Activated CD8-positive, alpha-beta T cell treated with anti-CD3 and anti-CD28 coated beads for 36 hours (primary cell): Measurements from ENCODE around the gene GGA3. TPM values are rescaled to one million over a fixed set of nuclear protein-coding genes. Genes with fewer than 3 reads are reported as not detected.
A peak's percentile ranks its signal among the peaks of the same experiment; 100 is the strongest.

Experiments
- ATAC-seq: fragments of 200-7000 bp; cut with Tn5 transposase; one replicate; pipeline ENCODE4 v1.10.0; 2021; ENCODE audit warnings: mild to moderate bottlenecking, moderate library complexity
- CTCF ChIA-PET: fragments of 350-600 bp; sonication (Branson Sonifier 250); formaldehyde crosslinking; loops from one replicate; lab custom pipeline; 2021; ENCODE audit warnings: antibody characterized with exemption; lab: Charles Lee
- POLR2A ChIA-PET: fragments of 350-600 bp; sonication (Branson Sonifier 250); formaldehyde crosslinking; loops from one replicate; lab custom pipeline; 2021; ENCODE audit warnings: antibody characterized with exemption; lab: Charles Lee
- DNase-seq: peaks from one replicate; pipeline ENCODE4 v3.0.0-alpha.2; 2020
- H3K27ac Mint-ChIP-seq: one replicate; pipeline ENCODE4 v1.8.0; 2021; ENCODE audit warnings: mild to moderate bottlenecking, mixed read lengths
- H3K27me3 Mint-ChIP-seq: one replicate; pipeline ENCODE4 v1.8.0; 2021; ENCODE audit warnings: mixed read lengths
- H3K36me3 Mint-ChIP-seq: one replicate; pipeline ENCODE4 v1.8.0; 2021; ENCODE audit warnings: low read depth, mixed read lengths
- H3K4me1 Mint-ChIP-seq: one replicate; pipeline ENCODE4 v1.8.0; 2021; ENCODE audit warnings: low read depth, mixed read lengths
- H3K4me3 Mint-ChIP-seq: one replicate; pipeline ENCODE4 v1.8.0; 2021; ENCODE audit warnings: mild to moderate bottlenecking, moderate library complexity, mixed read lengths
- H3K9me3 Mint-ChIP-seq: one replicate; pipeline ENCODE4 v1.8.0; 2021; ENCODE audit warnings: mixed read lengths
- CTCF ChIP-seq: fragments of 200-600 bp; IDR thresholded peaks from one replicate; pipeline ENCODE4 v1.8.0; 2022; ENCODE audit warnings: antibody characterized with exemption, mild to moderate bottlenecking
- intact Hi-C: fragments of 100-400 bp; cut with micrococcal nuclease; formaldehyde crosslinking; loops from one replicate; pipeline ENCODE4 v1.10.0; 2022
- total RNA-seq, 2 experiments: library from RNA; stranded (reverse); gene quantifications; one replicate each; pipeline ENCODE4 v1.2.3, GENCODE V29; 2021

GGA3 gene
- total RNA-seq, 2 experiments from 2014 or later: 65.5 to 65.8 TPM

GRCh38 chr17:75270218-75270965, 9.0 kb upstream of the GGA3 start:
- Mint-ChIP-seq H3K27me3 (no peaks in the 10 kb centered on the region), H3K27ac (peak overlapping the region; percentile 85), H3K9me3 (no peaks in the 10 kb centered on the region), H3K4me1 (peaks cover 32% of the 10 kb centered on the region), H3K36me3 (peaks cover 40% of the 10 kb centered on the region), H3K4me3 (peak overlapping the region; percentile 85)
- peak; percentile 70 for DNase-seq
- POLR2A ChIA-PET: interaction anchor here (0.6 to 7.2 kb wide), 22 partner anchors 9 to 248 kb away, joined by 3 to 105 read pairs (median 4); partner anchors contain the start of genes GGA3, GRB2, MRPS7 and NUP85
- CTCF ChIA-PET: interaction anchor here (0.6 to 6.5 kb wide), 35 partner anchors 9 to 308 kb away, joined by 3 to 107 read pairs (median 4); partner anchors contain the start of genes GGA3, GRB2, MRPS7 and NT5C
- intact Hi-C loops: no loop called here
- peak; percentile 41 for ATAC-seq
- peak; percentile 35 for TF ChIP-seq CTCF

- POLR2A ChIA-PET: interaction anchor here (1.0 to 7.2 kb wide), 11 partner anchors 8 to 246 kb away, joined by 4 to 105 read pairs (median 13); partner anchors contain the start of genes GGA3, GRB2, MRPS7 and NUP85
Measured at GRCh38 chr17:75269844-75270217, 8.4 kb upstream of the GGA3 start.

GRCh38 chr17:75267411-75268232, 6.2 kb upstream of the GGA3 start:
- Mint-ChIP-seq H3K27me3 (no peaks in the 10 kb centered on the region), H3K27ac (no peak overlapping the region), H3K36me3 (peaks cover 35% of the 10 kb centered on the region), H3K4me3 (no peak overlapping the region), H3K9me3 (no peaks in the 10 kb centered on the region), H3K4me1 (peaks cover 38% of the 10 kb centered on the region)
- DNase-seq (no peak), ATAC-seq (no peak)
- TF ChIP-seq CTCF: no peak
- intact Hi-C loops: no loop called here
- ChIA-PET CTCF (interaction anchor here (0.8 to 4.8 kb wide), 3 partner anchors 18 to 145 kb away, joined by 3 to 53 read pairs (median 8); no protein-coding TSS in a partner anchor), POLR2A (interaction anchor here (1.5 to 7.2 kb wide), 2 partner anchors 18 to 20 kb away, joined by 4 to 78 read pairs; partner anchors contain the start of gene SLC25A19)

More at GRCh38 chr17:75269844-75270217, 8.4 kb upstream of the GGA3 start:
- Mint-ChIP-seq H3K4me3 (peak overlapping the region; percentile 85), H3K27ac (peak overlapping the region; percentile 85), H3K9me3 (no peaks in the 10 kb centered on the region), H3K4me1 (peaks cover 32% of the 10 kb centered on the region), H3K36me3 (peaks cover 38% of the 10 kb centered on the region), H3K27me3 (no peaks in the 10 kb centered on the region)
- CTCF ChIA-PET: interaction anchor here (1.0 to 6.5 kb wide), 11 partner anchors 8 to 159 kb away, joined by 3 to 107 read pairs (median 10); partner anchors contain the start of genes GGA3, MRPS7 and SLC25A19
- TF ChIP-seq CTCF: no peak
- DNase-seq: peak; percentile 36
- intact Hi-C loops: no loop called here
- no peak for ATAC-seq

- Mint-ChIP-seq H3K27me3 (no peaks in the 10 kb centered on the region), H3K36me3 (peaks cover 39% of the 10 kb centered on the region), H3K9me3 (no peaks in the 10 kb centered on the region), H3K4me3 (no peak overlapping the region), H3K4me1 (peaks cover 38% of the 10 kb centered on the region), H3K27ac (peak overlapping the region; percentile 4)
- intact Hi-C loops: no loop called here
- ChIA-PET POLR2A (interaction anchor here (1.5 kb wide), 1 partner anchor 18 kb away, joined by 4 read pairs; no protein-coding TSS in a partner anchor), CTCF (interaction anchor here (0.7 to 3.3 kb wide), 3 partner anchors 18 to 145 kb away, joined by 3 to 8 read pairs (median 3); partner anchors contain the start of gene SLC25A19)
- ATAC-seq (no peak), DNase-seq (no peak)
- TF ChIP-seq CTCF: no peak
Measured at GRCh38 chr17:75267153-75267410, 5.7 kb upstream of the GGA3 start.
